IMR-90 (cell line): Measurements from ENCODE around the gene CEACAM6. TPM values are rescaled to one million over a fixed set of nuclear protein-coding genes. Genes with fewer than 3 reads are reported as not detected.
"Not testable (repeated sequence)": the region's sequence is repeated elsewhere in the genome, so short reads cannot be mapped to it uniquely, and the experiment has no call there.

Source experiments
- ATAC-seq: fragments of 200-7000 bp; cut with Tn5 transposase; 2 replicates; pipeline ENCODE4 v1.9.1; 2020; ENCODE audit warnings: low read depth, mild to moderate bottlenecking, moderate library complexity
- BruUV-seq: library from RNA; stranded (reverse); fragments of 400-500 nt; replicated peaks from 2 replicates; lab custom pipeline; 2021; lab: Mats Ljungman, UMichigan
- CTCF ChIA-PET: fragments of 300-600 bp; formaldehyde crosslinking; extraction: SDS; loops from one replicate; lab custom pipeline; 2021; ENCODE audit warnings: antibody characterized with exemption; lab: Yijun Ruan, JAX
- POLR2A ChIA-PET: fragments of 300-600 bp; sonication (Branson Sonifier 250); formaldehyde crosslinking; loops from one replicate; lab custom pipeline; 2022; ENCODE audit warnings: antibody characterized with exemption; ENCODE audit not compliant: unreplicated experiment; lab: Charles Lee
- DNase-seq: peaks from one replicate; pipeline ENCODE4 v3.0.0; 2013
- H2AFZ ChIP-seq: replicated peaks from 2 replicates; pipeline ENCODE3; 2013; ENCODE audit warnings: low read length, mild to moderate bottlenecking; ENCODE audit not compliant: poor library complexity
- H2AK5ac ChIP-seq: 2 replicates; pipeline ENCODE4 v1.6.1; 2013; ENCODE audit warnings: low read depth, low read length, inconsistent platforms
- H2AK9ac ChIP-seq: replicated peaks from 2 replicates; pipeline ENCODE3; 2013; ENCODE audit warnings: mild to moderate bottlenecking, low read depth, low read length, moderate library complexity; ENCODE audit not compliant: poor library complexity
- H2BK120ac ChIP-seq: 2 replicates; pipeline ENCODE4 v1.6.1; 2013; ENCODE audit warnings: low read depth, low read length, inconsistent platforms
- H2BK15ac ChIP-seq: 3 replicates; pipeline ENCODE4 v1.6.1; 2013; ENCODE audit warnings: low read depth, low read length, inconsistent platforms
- H2BK20ac ChIP-seq: 2 replicates; pipeline ENCODE4 v1.6.1; 2013; ENCODE audit warnings: low read depth, mild to moderate bottlenecking, inconsistent platforms, low read length, moderate library complexity
- H2BK5ac ChIP-seq: 2 replicates; pipeline ENCODE4 v1.6.1; 2013; ENCODE audit warnings: mild to moderate bottlenecking, low read depth, low read length, inconsistent platforms; ENCODE audit not compliant: poor library complexity, severe bottlenecking
- H3K14ac ChIP-seq: replicated peaks from 2 replicates; pipeline ENCODE4 v1.6.1; 2013; ENCODE audit warnings: low read depth, low read length, inconsistent platforms
- H3K18ac ChIP-seq: 2 replicates; pipeline ENCODE4 v1.6.1; 2013; ENCODE audit warnings: low read depth, low read length, control low read depth
- H3K23ac ChIP-seq: 2 replicates; pipeline ENCODE4 v1.6.1; 2013; ENCODE audit warnings: low read depth, low read length, inconsistent platforms
- H3K27ac ChIP-seq: 2 replicates; pipeline ENCODE4 v1.5.1; 2013; ENCODE audit warnings: mild to moderate bottlenecking, control low read depth, low read length; ENCODE audit not compliant: insufficient read depth
- H3K27me3 ChIP-seq: 2 replicates; pipeline ENCODE4 v1.6.1; 2013; ENCODE audit warnings: low read length; ENCODE audit not compliant: control insufficient read depth, insufficient read depth
- H3K36me3 ChIP-seq: 2 replicates; pipeline ENCODE4 v1.6.1; 2013; ENCODE audit warnings: low read length, mixed read lengths; ENCODE audit not compliant: control insufficient read depth, insufficient read depth
- H3K4ac ChIP-seq: 2 replicates; pipeline ENCODE4 v1.6.1; 2013; ENCODE audit warnings: low read depth, low read length, inconsistent platforms
- H3K4me1 ChIP-seq: 2 replicates; pipeline ENCODE4 v1.6.1; 2013; ENCODE audit warnings: low read length, mixed read lengths; ENCODE audit not compliant: control insufficient read depth, insufficient read depth
- H3K4me2 ChIP-seq: 2 replicates; pipeline ENCODE4 v1.6.1; 2013; ENCODE audit warnings: low read depth, mild to moderate bottlenecking, control low read depth, low read length, moderate library complexity
- H3K4me3 ChIP-seq: 2 replicates; pipeline ENCODE4 v1.5.1; 2013; ENCODE audit warnings: low read depth, mild to moderate bottlenecking, control low read depth, low read length, moderate library complexity; ENCODE audit not compliant: insufficient read depth
- H3K56ac ChIP-seq: 2 replicates; pipeline ENCODE4 v1.6.1; 2013; ENCODE audit warnings: low read length, inconsistent platforms; ENCODE audit not compliant: insufficient read depth; ENCODE audit errors: extremely low read depth
- H3K79me1 ChIP-seq, 2 experiments: 2 replicates each; pipeline ENCODE4 v1.6.1; 2013; ENCODE audit warnings: low read length in 2 of 2, inconsistent platforms in 1 of 2, low read depth in 1 of 2
- H3K9ac ChIP-seq: 2 replicates; pipeline ENCODE4 v1.6.1; 2013; ENCODE audit warnings: low read depth, low read length, control low read depth
- H3K9me1 ChIP-seq: 2 replicates; pipeline ENCODE4 v1.6.1; 2013; ENCODE audit warnings: low read length, inconsistent platforms; ENCODE audit not compliant: insufficient read depth
- H3K9me3 ChIP-seq: 2 replicates; pipeline ENCODE4 v1.6.1; 2013; ENCODE audit warnings: low read length; ENCODE audit not compliant: control insufficient read depth, insufficient read depth
- H4K20me1 ChIP-seq: 2 replicates; pipeline ENCODE4 v1.6.1; 2013; ENCODE audit warnings: low read length, inconsistent platforms; ENCODE audit not compliant: insufficient read depth
- H4K5ac ChIP-seq: 2 replicates; pipeline ENCODE4 v1.6.1; 2013; ENCODE audit warnings: mild to moderate bottlenecking, low read depth, low read length, control low read depth
- H4K8ac ChIP-seq, 2 experiments: 2 replicates each; pipeline ENCODE4 v1.6.1; 2013; ENCODE audit warnings: low read depth in 2 of 2, low read length in 2 of 2, control low read depth in 1 of 2, inconsistent platforms in 1 of 2
- H4K91ac ChIP-seq: 2 replicates; pipeline ENCODE4 v1.6.1; 2013; ENCODE audit warnings: low read depth, low read length, inconsistent platforms; ENCODE audit not compliant: insufficient read depth
- whole genome bisulfite sequencing, 2 experiments: methylation state at CpG; one replicate each; pipeline versions ENCODE4 v1.1.5 to v1.1.7; 2013; ENCODE audit warnings: missing lambda C conversion rate in 2 of 2; ENCODE audit not compliant: insufficient read length in 1 of 2; ENCODE audit errors: extremely low coverage in 2 of 2; 5-methylcytosine and 5-hydroxymethylcytosine counted together
- dilution Hi-C: fragments of 300-500 bp; cut with HindIII; formaldehyde crosslinking; loops from one replicate; pipeline ENCODE4 v1.14.3; 2018; ENCODE audit warnings: low sequenced_read_pairs; ENCODE audit not compliant: unreplicated experiment
- in situ Hi-C: fragments of 300-500 bp; cut with MboI; formaldehyde crosslinking; loops from 3 replicates; pipeline ENCODE4 v1.14.3; 2019; ENCODE audit warnings: low sequenced_read_pairs, inconsistent platforms, mixed read lengths
- intact Hi-C: fragments of 100-400 bp; cut with micrococcal nuclease; formaldehyde crosslinking; loops from 2 replicates; pipeline ENCODE4 v1.10.0; 2022
- polyA plus RNA-seq, 3 experiments: library from polyadenylated mRNA; depleted of rRNA; stranded (reverse); fragments of >200 nt; gene quantifications; 2 replicates each; pipeline ENCODE4 v1.2.3, GENCODE V29; 2012; ENCODE audit warnings: low replicate concordance in 1 of 3
- total RNA-seq: library from RNA; depleted of rRNA; stranded (reverse); fragments of >200 nt; gene quantifications from 2 replicates; pipeline ENCODE4 v1.2.3, GENCODE V29; 2012

Gene CEACAM6
- total and polyA plus RNA-seq, 2 of the 4 experiments (the other 2 are of a cell fraction), result not detected

- in situ Hi-C loops, H3K9ac ChIP-seq, H4K8ac ChIP-seq, H2BK120ac ChIP-seq, H3K36me3 ChIP-seq, DNase-seq, H2BK15ac ChIP-seq, CTCF ChIA-PET, H4K5ac ChIP-seq, intact Hi-C loops, H2AFZ ChIP-seq, H2BK20ac ChIP-seq, H3K18ac ChIP-seq, H3K27me3 ChIP-seq, ATAC-seq, H4K91ac ChIP-seq, H3K4me2 ChIP-seq, H3K4me3 ChIP-seq, H3K9me1 ChIP-seq, H3K56ac ChIP-seq, H2BK5ac ChIP-seq, H3K27ac ChIP-seq, H4K20me1 ChIP-seq, H3K9me3 ChIP-seq, H2AK5ac ChIP-seq, H2AK9ac ChIP-seq, H3K14ac ChIP-seq, H3K23ac ChIP-seq, POLR2A ChIA-PET, dilution Hi-C loops, BruUV-seq, H3K4me1 ChIP-seq, H3K4ac ChIP-seq, H3K79me1 ChIP-seq: not testable (repeated sequence)
- WGBS, 2 experiments, result no CpG with 5 or more reads among the region's 8 CpGs
These were observed 45.8 kb upstream of the CEACAM6 start for GRCh38 chr19:41709516-41709915.
